Gastroesophageal sphincter (tissue), 3 donors: ENCODE results near the gene METRN.

Experiments used
- EP300 ChIP-seq: sonication (generic); formaldehyde crosslinking; IDR thresholded peaks from one replicate; pipeline ENCODE4 v1.6.1; 2017; ENCODE audit warnings: antibody characterized with exemption, mild to moderate bottlenecking
- POLR2A ChIP-seq, 2 donors: fragments of 450-650 bp; IDR thresholded peaks; one replicate each; pipeline ENCODE4 v1.6.1; 2017; ENCODE audit warnings: antibody characterized with exemption in 2 of 2, mild to moderate bottlenecking in 2 of 2, moderate library complexity in 1 of 2
- POLR2AphosphoS5 ChIP-seq: sonication (generic); formaldehyde crosslinking; IDR thresholded peaks from one replicate; pipeline ENCODE4 v1.6.1; 2017; ENCODE audit warnings: antibody characterized with exemption
- TF ChIP-seq, protein P1 (sequence below), 4 experiments: fragments of 200-600 bp in 2 of 4; fragments of 450-650 bp in 2 of 4; sonication (generic) in 1 of 4; IDR thresholded peaks; one replicate each; pipeline ENCODE4 v1.5.1; 2017 to 2019; ENCODE audit warnings: antibody characterized with exemption in 4 of 4, mild to moderate bottlenecking in 2 of 4, moderate library complexity in 2 of 4

GRCh38 chr16:725463-726187 lies 10.7 kb downstream of the METRN start:
- TF ChIP-seq, protein P1, sequence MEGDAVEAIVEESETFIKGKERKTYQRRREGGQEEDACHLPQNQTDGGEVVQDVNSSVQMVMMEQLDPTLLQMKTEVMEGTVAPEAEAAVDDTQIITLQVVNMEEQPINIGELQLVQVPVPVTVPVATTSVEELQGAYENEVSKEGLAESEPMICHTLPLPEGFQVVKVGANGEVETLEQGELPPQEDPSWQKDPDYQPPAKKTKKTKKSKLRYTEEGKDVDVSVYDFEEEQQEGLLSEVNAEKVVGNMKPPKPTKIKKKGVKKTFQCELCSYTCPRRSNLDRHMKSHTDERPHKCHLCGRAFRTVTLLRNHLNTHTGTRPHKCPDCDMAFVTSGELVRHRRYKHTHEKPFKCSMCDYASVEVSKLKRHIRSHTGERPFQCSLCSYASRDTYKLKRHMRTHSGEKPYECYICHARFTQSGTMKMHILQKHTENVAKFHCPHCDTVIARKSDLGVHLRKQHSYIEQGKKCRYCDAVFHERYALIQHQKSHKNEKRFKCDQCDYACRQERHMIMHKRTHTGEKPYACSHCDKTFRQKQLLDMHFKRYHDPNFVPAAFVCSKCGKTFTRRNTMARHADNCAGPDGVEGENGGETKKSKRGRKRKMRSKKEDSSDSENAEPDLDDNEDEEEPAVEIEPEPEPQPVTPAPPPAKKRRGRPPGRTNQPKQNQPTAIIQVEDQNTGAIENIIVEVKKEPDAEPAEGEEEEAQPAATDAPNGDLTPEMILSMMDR (IDR thresholded peaks at IDR 0.05) = no peak
- TF ChIP-seq POLR2AphosphoS5 (no peak), EP300 (no peak), POLR2A (IDR thresholded peaks at IDR 0.05) (no peak)
